Colon (tissue), 2 donors: Measurements from ENCODE around the gene COL27A1.

Source experiments
- FAIRE-seq: peaks from 2 replicates; lab custom pipeline; 2012; peaks lifted over from hg19 to GRCh38; lab: Jason Lieb, UNC
- donor health status: control.
- donor health status: control.

COL27A1 gene

GRCh38 chr9:114273461-114273881 lies 118.1 kb downstream of the COL27A1 start:
- FAIRE-seq, result no peak

DNA sequence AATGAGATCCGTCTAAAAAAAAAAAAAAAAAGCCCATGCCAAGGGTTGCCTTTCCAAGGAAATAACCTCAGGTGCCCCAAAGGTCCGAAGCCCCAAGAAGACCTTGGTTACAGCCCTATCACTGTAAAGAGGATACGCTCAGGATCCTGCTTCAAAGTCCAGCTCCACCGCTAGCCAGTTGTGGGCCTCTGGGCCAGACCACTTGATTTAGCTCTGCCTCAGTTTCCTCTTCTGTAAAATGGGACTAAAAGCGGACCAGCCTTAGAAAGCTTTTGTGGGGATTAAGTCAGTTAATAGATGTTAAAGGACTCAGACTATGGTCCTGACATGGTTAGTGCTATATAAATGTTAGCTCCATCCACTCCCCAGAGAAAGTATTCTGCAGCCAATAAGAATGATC lies 118.9 kb downstream of the COL27A1 start:
- FAIRE-seq, result no peak

GRCh38 chr9:114275246-114276004 lies 120.1 kb downstream of the COL27A1 start:
- FAIRE-seq, result no peak

GRCh38 chr9:114276908-114277821 lies 121.8 kb downstream of the COL27A1 start:
- FAIRE-seq, result no peak

DNA sequence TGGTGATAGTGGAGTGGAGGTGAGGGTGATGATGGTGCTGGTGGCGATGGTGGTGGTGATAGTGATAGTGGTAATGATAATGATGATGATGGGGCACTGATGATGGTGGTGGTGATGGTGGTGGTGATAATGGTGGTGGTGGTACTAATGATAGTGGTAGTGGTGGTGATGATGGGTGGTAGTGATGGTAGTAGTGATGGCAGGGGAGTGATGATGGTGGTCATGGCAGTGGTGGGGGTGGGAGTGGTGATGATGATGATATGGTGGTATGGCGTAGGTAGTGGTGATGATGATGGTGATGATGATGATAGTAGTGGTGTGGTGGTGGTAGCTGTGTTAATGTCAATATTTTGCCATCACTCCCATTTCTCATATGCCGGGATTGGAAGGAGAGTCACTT lies 123.0 kb downstream of the COL27A1 start:
- FAIRE-seq, result no peak

GRCh38 chr9:114278881-114279570 lies 123.7 kb downstream of the COL27A1 start:
- FAIRE-seq, result no peak

DNA sequence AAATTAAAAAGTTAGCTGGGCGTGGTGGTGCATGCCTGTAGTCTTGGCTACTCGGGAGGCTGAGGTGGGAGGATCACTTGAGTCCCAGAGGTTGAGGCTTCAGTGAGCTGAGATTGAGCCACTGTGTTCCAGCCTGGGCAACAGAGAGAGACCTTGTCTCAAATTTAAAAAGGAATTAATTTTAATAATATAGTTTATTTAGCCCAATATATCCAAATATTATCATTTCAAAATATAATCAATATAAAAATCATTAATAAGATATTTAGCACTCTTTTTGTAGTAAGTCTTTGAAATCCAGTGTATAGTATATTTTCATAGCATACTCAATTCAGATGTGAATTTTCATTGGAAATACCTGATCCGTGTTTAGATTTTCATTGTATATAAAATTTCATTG lies 124.4 kb downstream of the COL27A1 start:
- peak; percentile 73 for FAIRE-seq

DNA sequence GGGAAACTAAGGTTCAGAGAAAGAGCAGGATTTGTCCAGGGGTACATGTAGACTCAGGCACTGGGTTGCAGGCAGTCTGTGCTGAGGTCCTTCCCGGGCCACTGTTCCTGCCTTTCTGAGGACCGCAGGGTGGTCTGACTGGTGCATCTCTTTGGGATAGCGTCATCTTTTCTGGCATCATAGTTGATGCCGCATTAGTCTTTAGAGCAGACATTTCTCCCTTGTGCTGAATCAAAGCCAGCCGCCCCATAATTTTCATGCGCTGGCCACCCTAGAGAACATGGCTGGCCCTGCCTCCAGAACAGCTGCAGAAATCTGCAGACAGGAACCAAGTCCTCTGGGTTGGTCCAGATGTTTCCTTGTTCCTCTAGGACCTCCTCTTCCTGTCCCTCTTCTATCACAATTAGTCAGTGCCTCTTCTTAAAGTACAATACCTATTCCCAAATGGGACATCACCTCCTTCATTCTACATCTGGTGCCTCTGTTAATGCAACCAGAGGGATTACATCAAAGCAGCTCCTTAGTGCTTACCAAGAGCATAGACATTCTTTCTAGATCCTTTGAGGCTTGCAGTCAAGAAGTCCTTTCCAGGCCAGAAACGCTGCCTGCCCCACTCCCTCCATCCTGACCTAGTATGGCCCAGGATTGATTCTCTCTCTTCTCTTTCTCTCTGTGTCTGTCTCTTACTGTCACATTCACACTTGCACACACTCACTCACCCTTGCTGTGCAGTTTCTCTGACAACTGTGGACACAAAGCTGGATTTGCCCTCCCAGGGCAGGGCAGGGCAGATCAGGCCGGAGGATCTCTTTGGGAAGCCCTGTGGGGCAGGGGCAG lies 125.5 kb downstream of the COL27A1 start:
- FAIRE-seq, result no peak

- no peak for FAIRE-seq
Measured at GRCh38 chr9:114281473-114282103, 126.3 kb downstream of the COL27A1 start.

- FAIRE-seq, result no peak
Measured at GRCh38 chr9:114282104-114282485, 126.8 kb downstream of the COL27A1 start.

GRCh38 chr9:114282507-114282906 lies 127.2 kb downstream of the COL27A1 start:
- no peak for FAIRE-seq

GRCh38 chr9:114282926-114283325 lies 127.6 kb downstream of the COL27A1 start:
- no peak for FAIRE-seq

GRCh38 chr9:114283551-114284111 lies 128.3 kb downstream of the COL27A1 start:
- FAIRE-seq, result no peak

- FAIRE-seq, result no peak
Measured at GRCh38 chr9:114284316-114285060, 129.2 kb downstream of the COL27A1 start.

DNA sequence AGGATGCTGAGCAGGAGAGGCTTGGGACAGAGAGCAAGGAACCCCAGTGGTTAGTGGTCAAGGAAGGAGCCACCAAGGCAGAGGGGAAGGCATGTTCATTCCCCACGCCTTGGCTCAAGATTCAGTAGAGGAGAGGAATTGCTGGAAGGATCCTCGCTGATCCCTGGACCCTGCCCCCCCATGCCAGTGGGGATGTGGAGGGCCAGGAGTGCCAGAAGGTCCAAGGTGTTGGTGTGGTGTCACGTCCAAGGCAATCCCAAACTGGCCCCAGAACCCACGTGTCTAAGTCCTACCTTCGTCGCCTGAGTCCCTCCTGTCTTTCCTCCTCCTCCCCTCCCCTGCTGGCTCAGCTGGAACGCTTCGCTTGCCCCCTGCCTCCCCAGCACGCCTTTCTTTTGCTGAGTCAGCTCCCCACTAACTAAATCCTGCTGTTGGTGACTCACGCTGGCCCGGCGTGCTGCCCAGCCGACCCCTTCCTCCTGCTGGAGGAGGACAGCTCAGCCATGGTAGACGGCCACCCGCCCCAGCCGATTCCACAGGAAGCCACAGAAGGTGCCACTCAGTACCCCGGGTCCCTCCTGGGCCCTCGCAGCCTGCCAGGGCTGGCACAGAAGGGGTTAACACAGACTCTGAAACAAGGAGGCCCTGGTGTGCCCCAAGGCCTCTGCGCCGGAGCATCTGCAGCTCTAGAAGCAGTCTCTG lies 130.0 kb downstream of the COL27A1 start:
- no peak for FAIRE-seq

- FAIRE-seq, result no peak
Measured at GRCh38 chr9:114286146-114286679, 130.9 kb downstream of the COL27A1 start.

DNA sequence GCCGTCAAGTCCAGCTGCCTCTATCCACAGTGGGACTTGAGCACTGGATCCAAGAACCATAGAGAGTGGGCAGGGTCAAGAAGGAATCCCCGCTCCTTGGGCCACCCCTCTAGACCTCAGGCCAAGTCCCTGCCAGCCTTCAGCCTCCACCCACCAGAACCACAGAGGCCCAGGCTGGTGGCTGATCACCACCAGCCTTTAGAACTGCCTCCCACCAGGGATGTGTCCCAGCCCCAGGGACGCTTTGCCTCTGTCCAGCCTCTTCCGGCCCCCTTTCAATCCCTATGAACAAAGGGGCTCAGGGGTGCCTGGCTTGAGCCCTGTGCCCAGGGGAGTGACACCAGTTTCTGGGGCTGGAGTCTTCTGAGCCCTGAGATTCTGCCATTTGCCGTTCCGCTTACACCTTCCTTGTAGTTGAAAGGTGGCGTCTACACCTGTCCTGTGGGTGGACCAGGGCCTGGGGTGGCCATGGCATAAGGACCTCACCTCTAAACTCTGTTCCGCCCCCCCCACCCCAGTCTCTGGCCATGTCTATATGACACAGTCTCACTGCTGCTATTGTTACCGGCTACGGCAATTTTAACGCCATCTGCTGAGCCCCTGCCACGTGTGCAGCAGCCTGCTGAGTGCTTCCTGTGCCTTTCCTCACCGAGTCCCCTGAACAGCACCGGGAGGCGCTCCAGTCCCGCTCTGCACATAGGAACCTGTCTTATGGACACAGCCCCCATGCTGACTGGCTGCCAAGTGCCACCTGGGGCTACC lies 131.8 kb downstream of the COL27A1 start:
- FAIRE-seq, result no peak

DNA sequence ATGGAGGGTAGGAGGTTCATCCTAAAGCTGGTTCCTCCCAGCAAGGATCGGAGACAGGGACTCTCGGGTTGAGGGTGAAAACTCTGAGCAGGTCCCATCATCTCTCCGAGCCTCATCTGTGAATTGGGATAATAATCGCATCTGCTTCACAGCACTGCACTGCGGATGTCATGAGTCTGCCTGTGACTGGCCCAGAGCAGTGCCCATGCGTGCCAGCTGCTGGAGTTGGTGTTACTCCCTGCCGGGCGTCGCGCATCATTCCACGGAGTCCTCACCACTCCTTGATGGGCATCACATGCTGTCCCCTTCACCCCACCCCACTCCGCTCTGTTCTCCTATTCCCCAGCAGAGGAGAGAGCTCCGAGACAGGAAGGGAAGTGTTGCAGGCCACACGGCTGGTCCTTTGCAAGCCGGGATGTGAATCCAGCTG lies 132.4 kb downstream of the COL27A1 start:
- no peak for FAIRE-seq
